Hematopoietic multipotent progenitor cell treated with erythropoietin and hydrocortisone succinate and interleukin-3 and kit ligand, for 6 days (in vitro differentiated cells): ENCODE data around the gene TRIM67.
A peak's percentile ranks its signal among the peaks of the same experiment; 100 is the strongest.
"Not testable (repeated sequence)": the region's sequence is repeated elsewhere in the genome, so short reads cannot be mapped to it uniquely, and the experiment has no call there.

ENCODE experiments used
- DNase-seq: peaks from one replicate; pipeline ENCODE4 v3.0.0-alpha.2; 2015

The TRIM67 gene

DNA sequence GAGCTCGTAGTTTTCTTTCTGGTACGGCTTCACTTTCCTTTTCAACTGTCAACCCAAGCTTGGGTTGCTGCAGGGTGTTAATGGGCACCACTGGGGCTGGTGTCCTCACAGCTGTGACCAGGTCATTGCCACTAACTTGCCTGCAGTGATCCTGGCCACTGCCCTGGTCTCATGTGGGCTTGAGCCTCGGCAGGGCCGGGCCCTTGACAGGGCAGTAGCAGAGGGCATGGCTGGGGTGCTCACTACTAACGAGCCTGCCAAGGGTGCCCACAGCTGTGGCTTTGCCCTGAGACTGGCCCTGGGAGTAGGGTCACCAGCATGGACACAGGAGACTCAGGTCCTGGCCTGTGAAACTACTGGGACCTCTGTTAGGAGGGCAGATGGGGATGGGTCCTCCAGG is 47.7 kb downstream of the TRIM67 start:
- no peak for DNase-seq

DNA sequence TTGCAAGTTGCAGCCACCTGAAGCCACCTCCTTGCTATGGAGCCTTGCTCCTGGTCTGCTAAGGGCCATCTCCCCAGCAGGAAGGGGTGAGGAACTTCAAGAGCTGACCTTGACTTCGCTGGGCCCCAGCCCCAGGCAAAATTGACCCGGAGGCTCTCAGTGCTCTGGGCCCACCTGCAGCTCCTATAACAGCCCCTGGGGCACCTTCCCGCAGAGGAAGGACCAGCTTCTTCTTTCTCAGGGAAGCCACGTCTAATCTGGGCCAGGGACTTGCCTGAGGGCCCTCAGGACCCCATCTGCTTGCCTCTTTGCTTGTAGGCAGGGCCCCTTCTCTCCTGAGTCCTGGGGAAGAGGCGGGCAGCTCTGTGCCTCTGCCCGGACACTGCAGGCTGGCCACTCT is 48.3 kb downstream of the TRIM67 start:
- DNase-seq = no peak

- peak; percentile 89 for DNase-seq
Measured at GRCh38 chr1:231211005-231211857, 49.4 kb downstream of the TRIM67 start.

DNA sequence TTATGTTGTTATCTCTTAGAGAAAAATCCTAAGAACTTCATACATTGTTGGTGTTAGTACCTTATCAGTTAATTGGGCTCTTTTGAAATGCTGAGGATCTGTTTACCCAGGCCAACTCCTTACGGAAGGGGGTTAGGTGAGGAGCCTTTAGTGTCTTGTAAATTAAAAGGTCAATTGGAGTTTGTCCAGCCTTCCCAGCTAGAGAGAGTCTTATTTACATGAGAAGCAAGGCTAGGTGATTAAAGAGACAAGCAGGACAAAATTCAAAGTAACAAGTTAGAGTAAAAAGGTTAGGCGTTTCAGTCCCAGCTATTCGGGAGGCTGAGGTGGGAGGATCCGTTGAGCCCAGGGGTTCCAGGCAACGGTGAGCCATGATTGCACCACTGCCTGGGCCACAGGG is 50.4 kb downstream of the TRIM67 start:
- DNase-seq = not testable (repeated sequence)

GRCh38 chr1:231213831-231214573 is 52.1 kb downstream of the TRIM67 start:
- no peak for DNase-seq

DNA sequence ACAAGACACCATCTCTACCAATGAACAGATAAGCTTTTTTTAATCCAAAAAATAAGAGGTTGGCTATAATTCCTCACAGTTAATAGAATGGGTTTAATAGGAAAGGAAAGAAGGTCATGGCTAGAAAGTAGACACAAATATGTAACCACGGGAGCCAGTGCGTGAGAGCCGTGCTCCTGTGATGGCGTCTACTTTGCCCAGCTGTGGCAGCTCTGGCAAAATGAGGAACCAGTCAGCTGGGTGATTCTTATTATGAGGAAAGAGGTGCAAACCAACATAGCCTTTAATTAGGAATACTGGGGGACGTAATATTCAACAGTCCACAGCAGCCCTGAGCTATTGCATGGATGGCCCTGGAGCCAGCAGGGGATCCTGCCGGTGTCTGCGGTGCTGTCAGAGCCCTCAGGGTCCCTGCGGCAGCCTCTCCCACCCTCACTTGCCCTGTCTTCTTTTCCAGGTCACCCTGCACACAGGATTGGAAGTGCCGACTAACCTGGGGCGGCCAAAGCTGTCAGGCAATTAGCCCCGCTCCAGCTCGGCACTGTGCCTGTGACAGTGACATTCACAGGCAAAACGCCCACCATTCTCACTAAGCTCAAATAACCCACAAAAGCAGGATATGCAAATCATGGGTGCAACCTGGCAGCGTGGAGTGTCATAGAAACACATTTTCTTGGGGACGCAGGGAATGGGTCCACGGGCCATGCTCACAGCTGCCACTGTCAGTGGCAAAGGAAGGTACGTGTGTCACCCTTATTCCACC is 53.2 kb downstream of the TRIM67 start:
- DNase-seq = no peak

- DNase-seq = no peak
Measured at GRCh38 chr1:231215681-231216385, 54.0 kb downstream of the TRIM67 start.

DNA sequence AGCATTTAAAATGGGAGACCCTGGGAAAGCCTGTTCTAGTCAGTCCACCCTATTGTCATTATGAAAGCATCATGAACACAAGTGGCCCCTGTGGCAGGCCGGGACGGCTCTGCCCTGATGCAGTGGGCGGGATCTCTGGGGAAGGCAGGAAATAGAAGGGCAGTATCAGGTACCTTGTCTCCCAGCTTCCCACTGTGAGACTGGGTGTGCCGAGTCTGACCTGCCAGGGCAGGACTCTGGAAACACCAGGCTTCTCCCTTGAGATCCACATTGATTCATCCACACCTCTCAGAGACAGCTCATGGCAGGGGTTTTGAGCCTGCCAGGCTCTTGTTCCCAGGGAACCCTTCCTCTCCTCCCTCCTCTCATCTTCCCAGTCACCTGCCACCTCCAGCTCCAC is 54.6 kb downstream of the TRIM67 start:
- DNase-seq = no peak

DNA sequence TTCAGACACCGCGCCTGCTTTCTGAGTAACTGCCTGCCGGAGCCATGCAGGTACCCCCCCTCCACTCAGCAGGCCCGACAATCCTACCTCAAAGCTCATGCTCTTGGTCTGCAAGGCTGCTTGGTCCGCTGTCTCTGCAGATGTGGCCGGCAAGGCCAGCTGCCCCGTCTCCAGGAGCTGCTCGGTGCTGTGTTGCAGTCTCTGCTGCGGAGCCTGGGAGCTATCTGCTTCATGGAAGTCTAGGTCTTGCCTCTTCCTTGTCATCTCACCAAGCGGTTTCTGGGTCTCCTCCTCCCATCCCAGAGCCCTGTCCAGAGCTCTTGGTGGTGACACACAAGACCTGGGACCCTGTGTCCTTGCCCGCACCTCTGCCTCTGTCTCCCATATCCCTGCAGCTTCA is 55.2 kb downstream of the TRIM67 start:
- no peak for DNase-seq

- no peak for DNase-seq
Measured at GRCh38 chr1:231218078-231218477, 56.2 kb downstream of the TRIM67 start.

DNA sequence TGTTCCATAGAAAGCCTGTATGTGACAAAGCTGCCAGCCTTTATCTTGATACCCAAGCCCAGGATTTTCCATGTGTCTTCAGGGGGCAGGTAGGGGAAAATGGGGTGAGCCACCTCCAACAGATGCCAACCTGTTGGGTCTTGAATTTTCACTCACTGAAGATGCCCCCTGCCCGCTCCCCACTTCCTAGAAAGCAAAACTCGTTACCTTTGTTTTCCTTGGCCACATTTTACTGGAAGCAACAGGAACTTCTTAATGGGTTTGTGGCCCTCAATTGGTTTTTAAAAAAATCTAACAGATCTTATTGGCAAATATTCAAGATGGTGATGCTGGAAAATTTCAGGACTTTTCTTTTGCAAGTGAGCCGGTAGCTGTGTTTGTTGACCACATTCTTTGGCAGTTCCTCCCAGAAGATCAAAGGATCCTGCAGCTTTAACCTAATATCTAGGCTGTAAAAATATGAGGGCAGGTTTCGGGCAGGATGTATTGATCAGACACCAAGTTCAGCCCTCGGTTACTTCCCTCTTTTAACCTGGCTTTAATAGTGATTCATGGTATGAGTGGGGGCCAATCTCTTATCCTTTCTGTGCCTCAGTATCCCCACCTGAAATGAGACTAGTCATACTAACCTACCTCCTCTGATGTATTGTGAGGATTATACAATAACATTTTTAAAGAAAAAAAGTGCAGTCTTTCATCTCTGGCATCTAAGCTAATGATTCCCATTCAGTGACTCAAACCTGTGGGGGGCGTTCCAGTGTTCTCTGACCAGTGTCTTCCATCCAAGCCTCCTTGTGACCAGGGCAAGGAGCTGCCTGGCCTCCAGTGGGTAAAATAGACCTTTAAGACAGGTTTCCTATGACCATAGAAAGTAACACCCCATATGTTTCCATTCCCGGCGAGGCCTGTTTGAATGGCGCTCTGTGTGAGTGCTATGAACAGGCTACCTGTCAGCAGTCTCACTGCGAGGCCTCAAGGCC is 57.9 kb downstream of the TRIM67 start:
- DNase-seq = no peak

DNA sequence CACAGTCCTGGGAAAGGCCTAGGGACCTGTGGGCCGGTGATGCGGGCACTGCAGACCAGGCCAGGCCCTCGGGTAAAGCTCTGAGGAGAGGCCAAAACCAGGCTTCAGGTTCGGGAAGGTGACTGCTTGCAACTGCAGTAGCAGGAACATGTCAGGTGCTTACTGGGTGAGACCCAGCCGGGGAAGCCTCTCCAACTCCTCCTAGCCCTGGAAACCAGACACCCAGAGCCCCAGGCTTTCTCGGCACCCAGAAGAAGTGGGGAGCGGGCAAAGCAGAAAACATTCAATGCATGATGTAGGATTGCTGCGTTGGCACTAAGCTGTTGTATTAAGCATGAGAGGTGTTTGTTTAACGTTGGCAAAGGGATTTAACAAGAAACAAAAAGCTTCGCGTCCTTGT is 58.9 kb downstream of the TRIM67 start:
- no peak for DNase-seq

DNA sequence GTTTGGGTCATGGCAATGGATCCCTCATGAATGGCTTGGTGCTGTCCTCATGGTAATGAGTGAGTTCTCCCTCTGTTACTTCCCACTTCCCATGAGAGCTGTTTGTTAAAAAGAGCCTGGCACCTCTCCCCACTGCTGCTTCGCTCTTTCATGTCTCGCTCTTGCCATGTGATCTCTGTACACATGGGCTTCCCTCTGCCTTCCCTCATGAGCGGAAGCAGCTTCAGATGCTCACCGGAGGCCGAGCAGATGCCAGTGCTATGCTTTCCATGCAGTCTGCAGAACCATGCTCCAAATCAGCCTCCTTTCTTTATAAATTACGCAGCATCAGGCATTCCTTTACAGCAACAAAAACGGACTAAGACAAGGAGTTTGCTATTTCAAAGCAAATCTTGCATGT is 64.3 kb downstream of the TRIM67 start:
- DNase-seq = no peak

GRCh38 chr1:231231511-231231910 is 69.7 kb downstream of the TRIM67 start:
- DNase-seq = no peak

GRCh38 chr1:231232870-231233734 is 71.2 kb downstream of the TRIM67 start:
- DNase-seq = no peak

GRCh38 chr1:231233735-231234417 is 72.0 kb downstream of the TRIM67 start:
- DNase-seq = peak; percentile 38

GRCh38 chr1:231234506-231234905 is 72.6 kb downstream of the TRIM67 start:
- DNase-seq = no peak

DNA sequence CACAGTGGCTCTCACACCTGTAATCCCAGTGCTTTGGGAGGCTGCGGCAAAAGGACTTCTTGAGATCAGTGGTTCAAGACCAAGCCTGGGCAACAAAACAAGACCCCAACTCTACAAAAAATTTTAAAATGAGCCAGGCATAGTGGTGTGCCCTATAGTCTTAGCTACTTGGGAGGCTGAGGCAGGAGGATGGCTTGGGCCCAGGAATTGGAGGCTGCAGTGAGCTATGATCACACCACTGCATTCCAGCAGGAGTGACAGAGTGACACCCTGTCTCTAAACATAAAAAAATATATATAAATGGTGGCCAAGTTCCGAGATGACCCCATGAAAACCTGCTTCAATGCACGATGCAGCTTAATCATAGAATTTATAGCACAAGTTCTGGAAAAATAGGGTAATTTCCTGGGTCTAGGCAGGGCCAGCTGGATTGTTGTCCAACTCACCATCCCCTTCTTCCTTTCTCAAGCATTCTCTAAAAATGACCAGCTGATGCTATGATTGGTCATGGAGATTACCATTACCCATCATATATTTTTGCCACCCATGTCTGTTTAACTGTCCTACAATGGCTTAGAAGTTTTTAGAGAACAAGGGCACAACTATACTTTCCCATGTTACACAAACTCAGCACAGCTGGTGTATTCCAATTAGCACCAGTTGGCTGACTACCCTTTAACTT is 73.8 kb downstream of the TRIM67 start:
- no peak for DNase-seq

DNA sequence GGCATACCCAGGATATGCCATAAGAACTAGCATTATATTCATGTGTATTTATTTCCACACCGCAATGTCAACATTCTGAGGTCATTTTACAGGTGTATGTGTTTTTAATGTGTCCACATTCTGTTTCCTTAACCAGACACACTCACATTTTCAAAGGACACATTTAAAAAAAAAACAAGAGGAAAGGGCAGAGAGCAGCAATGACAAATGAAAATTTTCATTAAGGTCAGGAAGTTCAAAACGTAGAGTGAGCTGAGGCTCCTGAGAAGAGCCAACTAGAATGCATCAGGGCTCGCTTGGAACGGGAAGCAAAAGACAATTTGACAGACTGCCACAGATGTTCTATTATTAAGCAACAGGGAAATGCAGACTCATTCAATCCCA is 74.3 kb downstream of the TRIM67 start:
- no peak for DNase-seq
